Neural cell (in vitro differentiated cells): ENCODE results near the gene HDGFL2.

Experiments
- CTCF ChIP-seq: fragments of 450-650 bp; IDR thresholded peaks from 2 replicates; pipeline ENCODE4 v1.5.1; 2014; ENCODE audit warnings: antibody characterized with exemption, mild to moderate bottlenecking, moderate library complexity; ENCODE audit not compliant: poor library complexity, severe bottlenecking
- EP300 ChIP-seq: fragments of 450-650 bp; conservative IDR thresholded peaks from 2 replicates; pipeline ENCODE4 v1.6.1; 2014; ENCODE audit warnings: antibody characterized with exemption, mild to moderate bottlenecking, moderate library complexity; ENCODE audit not compliant: poor library complexity, severe bottlenecking
- EZH2 ChIP-seq: fragments of 200-600, 300-800 bp; shearing (Covaris generic), sonication (generic); IDR thresholded peaks from 2 replicates; pipeline ENCODE4 v1.6.1; 2014; ENCODE audit warnings: antibody characterized with exemption, low read length, borderline replicate concordance, mild to moderate bottlenecking; ENCODE audit not compliant: insufficient read depth, poor library complexity, severe bottlenecking
- POLR2AphosphoS5 ChIP-seq: IDR thresholded peaks from 2 replicates; pipeline ENCODE4 v1.6.1; 2012
- RAD21 ChIP-seq: fragments of 450-650 bp; conservative IDR thresholded peaks from 2 replicates; pipeline ENCODE4 v1.6.1; 2014; ENCODE audit warnings: antibody characterized with exemption, mild to moderate bottlenecking, moderate library complexity
- SMC3 ChIP-seq: fragments of 450-650 bp; conservative IDR thresholded peaks from 2 replicates; pipeline ENCODE4 v1.6.1; 2014; ENCODE audit warnings: antibody characterized with exemption, mild to moderate bottlenecking, moderate library complexity; ENCODE audit not compliant: poor library complexity

DNA sequence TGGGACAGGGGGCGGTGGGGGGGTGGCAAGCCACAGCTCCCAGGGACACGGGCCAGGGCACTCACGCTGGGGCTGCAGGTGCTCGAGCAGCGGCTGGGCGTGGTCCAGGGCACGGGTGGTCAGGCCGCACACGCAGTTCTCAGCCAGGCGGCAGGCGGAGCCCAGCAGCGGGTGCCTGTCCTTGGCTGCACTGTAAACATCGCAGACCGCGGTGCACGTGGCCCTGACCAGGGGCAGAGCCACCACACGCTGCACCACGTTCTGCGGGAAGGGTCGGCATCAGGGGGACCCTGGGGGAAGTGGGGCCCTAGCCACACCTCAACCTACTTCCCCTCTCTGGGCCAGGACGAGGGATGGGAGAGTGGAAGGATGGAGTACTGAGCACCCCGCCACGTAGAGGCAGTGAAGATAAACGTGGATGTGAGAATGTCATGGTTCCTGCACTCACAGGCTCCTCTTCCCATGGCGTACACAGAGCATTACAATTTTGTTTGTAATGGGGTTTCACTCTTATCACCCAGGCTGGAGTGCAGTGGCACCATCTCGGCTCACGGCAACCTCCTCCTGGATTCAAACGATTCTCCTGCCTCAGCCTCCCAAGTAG lies 59.6 kb downstream of the HDGFL2 start:
- TF ChIP-seq SMC3 (no peak), CTCF (no peak), EP300 (no peak), RAD21 (no peak), EZH2 (no peak), POLR2AphosphoS5 (no peak)
